OCI-LY1 (cell line): ENCODE data around the gene KNCN.

Experiments used
- H2AFZ ChIP-seq: fragments of 200-600 bp; sonication (generic), shearing (Covaris generic); 2 replicates; pipeline ENCODE4 v1.6.0; 2014; ENCODE audit warnings: antibody characterized with exemption, mild to moderate bottlenecking, low read length
- H3F3A ChIP-seq: fragments of 200-600 bp; sonication (generic), shearing (Covaris generic); 2 replicates; pipeline ENCODE4 v1.6.0; 2014; ENCODE audit warnings: mild to moderate bottlenecking, antibody characterized with exemption, low read length, moderate library complexity; ENCODE audit not compliant: insufficient read depth
- H3K27ac ChIP-seq: fragments of 200-600 bp; sonication (generic); 2 replicates; pipeline ENCODE4 v1.5.1; 2014; ENCODE audit warnings: low read length, mixed run types, mild to moderate bottlenecking, low read depth; ENCODE audit not compliant: poor library complexity, severe bottlenecking
- H3K27me3 ChIP-seq: fragments of 200-600 bp; sonication (generic); 2 replicates; pipeline ENCODE4 v1.6.0; 2014; ENCODE audit warnings: antibody characterized with exemption, mild to moderate bottlenecking, low read length, moderate library complexity; ENCODE audit not compliant: insufficient read depth
- H3K36me3 ChIP-seq: fragments of 200-600 bp; sonication (generic); 2 replicates; pipeline ENCODE4 v1.6.1; 2014; ENCODE audit warnings: mild to moderate bottlenecking, antibody characterized with exemption, low read length, moderate library complexity, mixed read lengths; ENCODE audit not compliant: insufficient read depth
- H3K4me1 ChIP-seq: fragments of 200-600 bp; sonication (generic); 2 replicates; pipeline ENCODE4 v1.5.1; 2014; ENCODE audit warnings: mild to moderate bottlenecking, low read length, moderate library complexity; ENCODE audit not compliant: insufficient read depth, severe bottlenecking
- H3K4me2 ChIP-seq: fragments of 200-600 bp; sonication (generic), shearing (Covaris generic); 2 replicates; pipeline ENCODE4 v1.6.1; 2014; ENCODE audit warnings: low read length
- H3K4me3 ChIP-seq: fragments of 200-600 bp; sonication (generic); 2 replicates; pipeline ENCODE4 v1.5.1; 2014; ENCODE audit warnings: low read length, low read depth, mild to moderate bottlenecking, mixed read lengths; ENCODE audit not compliant: poor library complexity, severe bottlenecking
- H3K79me2 ChIP-seq: fragments of 200-600 bp; shearing (Covaris generic); 2 replicates; pipeline ENCODE4 v1.6.1; 2016; ENCODE audit warnings: mixed run types, low read length, mixed read lengths; ENCODE audit not compliant: insufficient read depth
- H3K9ac ChIP-seq: fragments of 200-600 bp; sonication (generic), shearing (Covaris generic); 2 replicates; pipeline ENCODE4 v1.6.1; 2014; ENCODE audit warnings: mild to moderate bottlenecking, low read length, mixed read lengths
- H3K9me2 ChIP-seq: fragments of 200-600 bp; sonication (generic), shearing (Covaris generic); 2 replicates; pipeline ENCODE4 v1.6.1; 2014; ENCODE audit warnings: low read depth, mild to moderate bottlenecking, low read length, mixed read lengths
- H3K9me3 ChIP-seq: fragments of 200-600 bp; shearing (Covaris generic); 2 replicates; pipeline ENCODE4 v1.6.1; 2014; ENCODE audit warnings: low read length, mixed read lengths
- H4K20me1 ChIP-seq: fragments of 200-600 bp; sonication (generic), shearing (Covaris generic); 2 replicates; pipeline ENCODE4 v1.6.0; 2016; ENCODE audit warnings: mild to moderate bottlenecking, low read length; ENCODE audit not compliant: insufficient read depth
- CTCF ChIP-seq: fragments of 200-600 bp; sonication (generic), shearing (Covaris generic); IDR thresholded peaks from 2 replicates; pipeline ENCODE4 v1.5.1; 2017; ENCODE audit warnings: mild to moderate bottlenecking, antibody characterized with exemption, low read length, moderate library complexity, mixed read lengths
- EZH2 ChIP-seq: fragments of 200-600 bp; sonication (generic), shearing (Covaris generic); IDR thresholded peaks from 2 replicates; pipeline ENCODE4 v1.8.0; 2017; ENCODE audit warnings: borderline replicate concordance, mixed run types, mild to moderate bottlenecking, antibody characterized with exemption, low read length, moderate library complexity, mixed read lengths

The KNCN gene

DNA sequence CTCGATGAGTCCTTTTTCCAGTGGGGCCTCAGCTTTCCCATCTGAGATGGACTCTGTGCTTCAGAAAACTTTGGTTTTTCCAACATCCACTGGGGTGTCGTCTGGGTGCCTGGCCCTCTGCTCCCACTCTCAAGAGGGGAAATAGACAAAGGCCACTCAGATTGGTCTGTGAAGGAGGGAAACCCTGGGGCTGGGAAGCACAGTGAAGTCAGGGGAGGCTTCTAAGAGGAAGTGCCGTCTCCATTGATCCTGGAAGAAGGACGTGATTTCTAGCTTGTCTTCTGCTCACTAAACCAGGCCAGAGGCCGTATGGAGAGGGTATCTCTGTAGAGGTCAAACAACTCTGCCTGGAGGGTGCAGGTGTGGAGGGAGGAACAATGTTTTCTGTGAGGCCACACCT, 5.2 kb downstream of the KNCN start:
- Histone ChIP-seq H3K79me2 (no peaks in the 10 kb centered on the region), H3K9me2 (no peaks in the 10 kb centered on the region), H4K20me1 (no peaks in the 10 kb centered on the region), H3F3A (no peaks in the 10 kb centered on the region), H3K4me3 (no peak overlapping the region), H3K9me3 (no peaks in the 10 kb centered on the region), H3K36me3 (no peaks in the 10 kb centered on the region), H3K27ac (no peak overlapping the region), H3K4me1 (no peaks in the 10 kb centered on the region), H3K27me3 (no peaks in the 10 kb centered on the region), H3K9ac (no peak overlapping the region), H3K4me2 (no peak overlapping the region), H2AFZ (no peak overlapping the region)
- TF ChIP-seq CTCF: no peak
- no peak for TF ChIP-seq EZH2

DNA sequence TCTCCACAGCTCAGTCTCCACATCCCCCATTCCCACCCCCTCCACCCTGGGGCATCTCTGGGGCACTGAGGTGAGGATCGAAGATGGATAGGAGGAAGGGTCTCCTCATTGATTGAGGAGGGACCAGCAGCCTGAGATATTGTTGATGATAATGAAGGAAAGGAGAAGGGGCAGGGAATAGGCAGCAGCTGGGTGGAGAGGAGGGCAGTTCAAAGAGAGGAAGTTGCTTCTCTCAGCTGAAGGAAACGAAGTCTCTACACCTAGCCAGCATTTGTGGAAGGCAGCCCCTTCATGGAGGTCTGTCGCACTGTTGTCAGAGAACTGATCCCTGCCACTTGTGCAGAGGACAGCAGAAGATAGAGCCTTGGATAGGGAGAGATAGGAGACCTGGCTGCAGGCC, 5.7 kb downstream of the KNCN start:
- H3K9ac ChIP-seq: no peak overlapping the region
- no peak overlapping the region for H3K4me2 ChIP-seq
- H2AFZ ChIP-seq: no peak overlapping the region
- H3K9me3 ChIP-seq: no peaks in the 10 kb centered on the region
- no peaks in the 10 kb centered on the region for H3K36me3 ChIP-seq
- H3F3A ChIP-seq: no peaks in the 10 kb centered on the region
- no peaks in the 10 kb centered on the region for H3K27me3 ChIP-seq
- H4K20me1 ChIP-seq: no peaks in the 10 kb centered on the region
- no peak overlapping the region for H3K4me3 ChIP-seq
- TF ChIP-seq EZH2: no peak
- H3K27ac ChIP-seq: no peak overlapping the region
- no peaks in the 10 kb centered on the region for H3K79me2 ChIP-seq
- no peaks in the 10 kb centered on the region for H3K9me2 ChIP-seq
- H3K4me1 ChIP-seq: no peaks in the 10 kb centered on the region

DNA sequence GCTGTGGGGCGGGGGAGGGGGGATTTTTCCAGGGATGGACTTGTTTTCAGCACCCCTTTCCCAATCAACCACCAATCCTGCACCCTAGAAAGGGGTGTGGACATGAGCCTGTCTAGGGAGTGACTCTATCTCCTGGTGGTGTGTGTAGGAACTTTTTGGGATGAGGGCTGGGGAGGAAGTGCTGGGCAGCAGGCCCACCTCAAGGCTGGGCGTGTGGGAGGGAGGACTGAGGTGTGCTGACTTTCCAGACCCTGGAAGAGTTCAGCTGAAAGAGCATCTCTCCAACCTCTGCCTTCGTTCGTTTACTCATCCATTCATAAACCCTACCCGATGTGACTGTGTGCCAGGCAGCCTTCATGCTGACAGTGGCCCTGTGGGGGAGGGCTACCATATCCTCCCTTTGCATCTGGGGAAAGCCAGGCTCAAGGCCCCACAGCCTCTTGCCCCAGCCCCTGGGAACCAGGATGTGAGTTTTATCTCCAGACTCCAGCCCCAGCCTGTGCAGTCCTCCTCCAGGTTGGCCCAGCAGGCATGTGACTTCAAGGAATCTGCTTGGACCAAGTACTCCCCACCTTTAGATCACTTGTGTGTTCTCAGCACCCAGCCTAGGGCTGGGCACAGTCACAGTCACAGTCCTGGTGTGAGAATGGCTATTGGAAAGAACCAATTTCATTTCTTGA, 6.7 kb downstream of the KNCN start:
- H3K79me2 ChIP-seq: no peaks in the 10 kb centered on the region
- no peaks in the 10 kb centered on the region for H3K9me2 ChIP-seq
- no peaks in the 10 kb centered on the region for H3K36me3 ChIP-seq
- H3K9me3 ChIP-seq: no peaks in the 10 kb centered on the region
- no peak overlapping the region for H3K27ac ChIP-seq
- H4K20me1 ChIP-seq: no peaks in the 10 kb centered on the region
- no peaks in the 10 kb centered on the region for H3K4me1 ChIP-seq
- H2AFZ ChIP-seq: no peak overlapping the region
- H3K9ac ChIP-seq: no peak overlapping the region
- no peaks in the 10 kb centered on the region for H3K27me3 ChIP-seq
- no peak overlapping the region for H3K4me3 ChIP-seq
- H3F3A ChIP-seq: no peaks in the 10 kb centered on the region
- no peak overlapping the region for H3K4me2 ChIP-seq
- TF ChIP-seq EZH2 (no peak), CTCF (no peak)
